ENCODE results near the gene TRAPPC10. TPM values are rescaled to one million over a fixed set of nuclear protein-coding genes. Genes with fewer than 3 reads are reported as not detected.

Gene TRAPPC10
- total RNA-seq, 1 donor: 25.3 TPM

DNA sequence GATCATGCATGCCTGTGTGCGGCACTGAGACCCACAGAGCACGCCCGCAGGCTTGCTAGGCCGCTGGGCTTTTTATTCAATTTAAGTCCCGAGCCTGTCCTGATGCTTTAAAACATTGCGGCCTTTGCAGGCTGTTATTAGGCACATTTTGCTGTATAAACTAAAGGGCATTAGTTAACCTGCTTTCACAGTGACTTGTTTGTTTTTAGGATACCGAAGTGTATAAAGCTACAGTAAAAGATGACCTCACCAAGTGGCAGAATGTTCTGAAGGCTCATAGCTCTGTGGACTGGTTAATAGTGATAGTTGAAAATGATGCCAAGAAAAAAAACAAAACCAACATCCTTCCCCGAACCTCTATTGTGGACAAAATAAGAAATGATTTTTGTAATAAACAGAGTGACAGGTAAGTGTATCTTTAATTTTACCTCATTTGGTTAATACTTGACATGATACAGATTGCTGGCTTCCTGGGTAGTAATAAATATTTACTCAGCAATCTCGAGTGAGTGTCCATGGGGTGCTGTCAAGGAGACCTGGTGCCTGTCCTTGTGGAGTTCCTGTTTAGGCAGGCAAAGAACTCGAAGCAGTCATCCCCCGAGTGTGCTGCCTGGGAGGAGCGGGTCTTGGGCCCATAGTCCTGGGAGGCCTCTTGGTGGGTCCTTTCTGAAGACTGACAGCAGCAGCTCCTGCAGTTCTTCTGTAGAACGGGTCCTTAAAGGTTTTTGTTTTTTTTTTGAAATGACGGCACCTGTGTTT is 40.1 kb downstream of the TRAPPC10 start:
- H3K4me3 ChIP-seq (ENCODE audit: low read depth, low read length): no peak overlapping the region
- DNase-seq (ENCODE audit: low read depth): no peak
- no peak for TF ChIP-seq CTCF (IDR thresholded peaks at IDR 0.05; ENCODE audit: insufficient read depth, low read length)

DNA sequence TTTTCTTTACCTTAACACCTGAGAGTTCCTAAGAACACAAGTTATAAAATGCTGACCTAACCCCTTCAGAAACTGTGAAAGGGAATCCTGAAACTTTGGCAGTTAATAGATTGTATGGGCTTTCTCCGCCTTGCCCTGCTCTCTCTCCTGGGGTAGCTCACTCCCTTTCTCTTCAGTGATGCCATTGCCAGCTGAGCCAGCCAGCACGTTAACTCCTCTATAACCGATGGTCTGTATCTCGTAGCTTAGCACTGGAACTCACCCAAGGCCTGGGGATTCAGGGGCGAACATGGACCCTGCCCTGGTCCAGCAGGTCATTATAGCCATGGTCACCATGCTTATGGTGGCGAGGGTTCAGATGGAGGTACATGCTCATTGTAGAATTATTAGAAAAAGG is 40.7 kb downstream of the TRAPPC10 start:
- H3K4me3 ChIP-seq (ENCODE audit: low read depth, low read length): no peak overlapping the region
- no peak for DNase-seq (ENCODE audit: low read depth)
- no peak for TF ChIP-seq CTCF (IDR thresholded peaks at IDR 0.05; ENCODE audit: insufficient read depth, low read length)

DNA sequence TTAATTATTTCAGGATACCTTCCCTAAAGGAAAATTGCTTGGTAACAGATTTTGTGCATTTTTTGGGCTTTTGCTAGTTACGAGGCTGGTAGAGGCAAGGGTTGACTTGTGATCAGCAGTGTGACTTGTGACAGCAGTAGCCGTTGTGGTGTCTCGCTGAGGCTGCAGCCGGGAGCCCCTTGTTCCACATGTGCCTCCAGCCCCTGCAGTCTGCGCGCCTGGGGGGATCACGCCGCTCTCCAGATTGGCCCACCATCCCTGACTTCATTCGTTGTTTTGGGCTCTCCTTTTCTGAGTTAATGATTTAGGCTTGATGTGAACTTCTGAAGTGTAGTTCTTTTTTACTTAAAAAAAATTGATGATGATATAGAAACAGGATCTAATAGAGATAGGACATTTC is 41.5 kb downstream of the TRAPPC10 start:
- no peak for DNase-seq (ENCODE audit: low read depth)
- H3K4me3 ChIP-seq (ENCODE audit: low read depth, low read length): no peak overlapping the region
- no peak for TF ChIP-seq CTCF (IDR thresholded peaks at IDR 0.05; ENCODE audit: insufficient read depth, low read length)

GRCh38 chr21:44054710-44055109 is 42.6 kb downstream of the TRAPPC10 start:
- DNase-seq (ENCODE audit: low read depth): peak; percentile 16
- no peak for TF ChIP-seq CTCF (IDR thresholded peaks at IDR 0.05; ENCODE audit: insufficient read depth, low read length)
- no peak overlapping the region for H3K4me3 ChIP-seq (ENCODE audit: low read depth, low read length)

- DNase-seq (ENCODE audit: low read depth): no peak
- TF ChIP-seq CTCF (IDR thresholded peaks at IDR 0.05; ENCODE audit: insufficient read depth, low read length): no peak
- H3K4me3 ChIP-seq (ENCODE audit: low read depth, low read length): no peak overlapping the region
Observed at GRCh38 chr21:44057055-44057454, 44.9 kb downstream of the TRAPPC10 start.

DNA sequence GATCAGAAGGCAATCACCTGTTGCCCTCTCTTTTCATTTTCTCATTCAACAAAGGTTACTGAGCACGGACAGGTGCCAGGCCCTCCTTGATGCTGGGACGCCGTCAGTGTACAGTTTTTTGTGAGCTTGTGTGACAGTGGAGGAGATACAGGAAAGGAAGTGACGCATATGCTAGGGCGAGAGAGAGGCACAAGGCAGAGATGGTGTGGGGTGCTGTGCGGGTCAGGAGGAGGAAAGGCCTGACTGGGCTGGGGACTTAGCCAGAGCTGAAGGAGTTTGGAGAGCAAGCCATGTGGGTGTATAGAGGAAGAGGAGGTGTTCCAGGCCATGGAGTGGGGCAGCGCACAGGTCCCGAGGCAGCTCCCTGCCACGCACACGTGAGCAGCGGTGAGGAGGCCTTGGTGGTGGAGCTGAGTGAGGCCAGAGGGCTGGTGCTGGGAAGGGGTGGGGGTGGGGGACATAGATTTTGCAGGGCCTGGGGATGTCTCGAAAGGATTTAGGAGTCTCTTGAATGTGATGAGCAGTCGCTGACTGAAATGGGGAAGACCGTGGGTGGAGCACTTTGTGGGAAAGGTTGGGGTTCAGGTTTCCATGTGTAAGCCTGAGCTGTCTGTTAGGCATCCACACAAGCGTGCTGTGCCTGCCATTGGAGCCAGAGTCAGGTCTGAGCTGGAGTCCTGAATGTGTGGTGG is 46.0 kb downstream of the TRAPPC10 start:
- no peak overlapping the region for H3K4me3 ChIP-seq (ENCODE audit: low read depth, low read length)
- no peak for DNase-seq (ENCODE audit: low read depth)
- TF ChIP-seq CTCF (IDR thresholded peaks at IDR 0.05; ENCODE audit: insufficient read depth, low read length): no peak

All from fibroblast of the aortic adventitia (primary cell).